ENCODE results near the gene HVCN1.
"Not testable (repeated sequence)": the region's sequence is repeated elsewhere in the genome, so short reads cannot be mapped to it uniquely, and the experiment has no call there.

The HVCN1 gene

DNA sequence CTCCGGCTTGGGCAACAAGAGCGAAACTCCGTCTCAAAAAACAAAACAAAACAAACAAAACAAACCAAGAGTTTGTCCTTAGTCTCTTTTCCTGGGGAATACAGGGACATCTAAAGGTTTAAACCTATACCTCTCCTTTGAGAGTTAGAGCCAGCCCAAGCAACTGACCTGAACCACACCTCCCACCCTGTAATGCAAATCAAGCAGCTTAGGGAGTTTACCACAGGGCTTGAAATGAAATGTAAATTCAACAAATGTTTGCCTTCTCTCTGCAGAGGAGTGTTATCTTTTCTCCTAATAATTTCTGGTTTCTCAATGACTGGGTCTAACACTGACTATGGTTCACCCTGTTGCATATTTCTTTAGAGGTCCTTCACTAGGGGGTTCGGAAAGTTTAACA, 37.1 kb upstream of the HVCN1 start:
- H3K36me3 ChIP-seq (ENCODE audit: control insufficient read depth in 1 of 2, insufficient read depth in 2 of 2, low read length in 2 of 2), result peaks cover 60 to 93% of the 10 kb centered on the region in 2 donors
- no peak overlapping the region for H3K27ac ChIP-seq (ENCODE audit: low read depth, low read length)
- no peaks in the 10 kb centered on the region for H3K27me3 ChIP-seq (ENCODE audit: control insufficient read depth in 1 of 2, insufficient read depth in 2 of 2, low read length in 2 of 2)

DNA sequence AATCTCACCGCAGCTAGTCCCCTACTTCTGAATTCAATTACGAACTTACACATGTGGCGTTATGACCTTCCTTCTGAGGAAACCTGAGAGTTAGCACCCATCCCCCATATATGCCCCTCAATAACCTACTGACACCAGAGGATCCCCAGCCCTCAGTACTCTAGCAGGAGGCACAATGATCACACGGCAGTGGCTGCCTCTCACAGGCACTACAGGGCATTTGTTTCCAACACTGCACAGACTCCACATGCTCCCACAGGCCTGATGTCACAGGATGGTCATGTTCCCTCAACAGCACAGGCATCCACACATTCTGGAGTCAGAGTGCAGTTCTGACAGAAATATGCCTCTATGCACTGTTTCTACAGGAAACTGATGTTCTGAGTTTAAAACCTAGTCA, 36.4 kb upstream of the HVCN1 start:
- Histone ChIP-seq H3K9ac (ENCODE audit: low read depth in 1 of 2, low read length in 2 of 2) (no peak overlapping the region), H3K27ac (ENCODE audit: low read depth, low read length) (no peak overlapping the region), H3K4me1 (ENCODE audit: control insufficient read depth in 1 of 2, insufficient read depth in 2 of 2, low read length in 2 of 2) (peaks cover 0 to 4% of the 10 kb centered on the region in 2 donors), H3K27me3 (ENCODE audit: control insufficient read depth in 1 of 2, insufficient read depth in 2 of 2, low read length in 2 of 2) (no peaks in the 10 kb centered on the region), H3K36me3 (ENCODE audit: control insufficient read depth in 1 of 2, insufficient read depth in 2 of 2, low read length in 2 of 2) (peaks cover 63 to 94% of the 10 kb centered on the region in 2 donors), H3K4me3 (ENCODE audit: low read depth in 1 of 2, low read length in 2 of 2) (no peak overlapping the region), H3K9me3 (ENCODE audit: control insufficient read depth in 1 of 2, low read length in 2 of 2) (no peaks in the 10 kb centered on the region)

More for the DNA sequence above, 37.1 kb upstream of the HVCN1 start:
- no peaks in the 10 kb centered on the region for H3K9me3 ChIP-seq (ENCODE audit: control insufficient read depth in 1 of 2, low read length in 2 of 2)
- no peak overlapping the region for H3K9ac ChIP-seq (ENCODE audit: low read depth in 1 of 2, low read length in 2 of 2)
- peaks cover 0 to 4% of the 10 kb centered on the region in 2 donors for H3K4me1 ChIP-seq (ENCODE audit: control insufficient read depth in 1 of 2, insufficient read depth in 2 of 2, low read length in 2 of 2)
- no peak overlapping the region for H3K4me3 ChIP-seq (ENCODE audit: low read depth in 1 of 2, low read length in 2 of 2)

DNA sequence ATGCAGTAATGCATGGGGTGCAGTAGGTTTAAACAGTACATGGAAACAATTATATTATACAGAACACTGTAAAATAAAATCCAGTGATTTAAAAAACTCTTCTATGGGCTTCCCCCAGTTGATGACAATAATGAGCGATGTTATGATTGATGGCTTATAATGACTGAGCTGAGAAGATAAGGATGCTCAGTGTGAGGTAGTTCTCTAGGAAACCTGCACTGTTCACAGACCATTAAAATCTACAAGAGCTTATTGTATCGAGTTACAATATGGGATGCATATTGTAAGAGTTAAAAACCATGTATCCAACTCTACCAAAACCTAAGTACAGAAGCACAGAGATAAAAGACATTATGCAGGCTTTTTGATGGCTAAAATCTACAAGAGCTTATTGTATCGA, 34.0 kb upstream of the HVCN1 start:
- not testable (repeated sequence) for H3K9me3 ChIP-seq (ENCODE audit: control insufficient read depth in 1 of 2, low read length in 2 of 2); H3K9ac ChIP-seq (ENCODE audit: low read depth in 1 of 2, low read length in 2 of 2)
- peaks cover 69 to 98% of the 10 kb centered on the region in 2 donors for H3K36me3 ChIP-seq (ENCODE audit: control insufficient read depth in 1 of 2, insufficient read depth in 2 of 2, low read length in 2 of 2)

DNA sequence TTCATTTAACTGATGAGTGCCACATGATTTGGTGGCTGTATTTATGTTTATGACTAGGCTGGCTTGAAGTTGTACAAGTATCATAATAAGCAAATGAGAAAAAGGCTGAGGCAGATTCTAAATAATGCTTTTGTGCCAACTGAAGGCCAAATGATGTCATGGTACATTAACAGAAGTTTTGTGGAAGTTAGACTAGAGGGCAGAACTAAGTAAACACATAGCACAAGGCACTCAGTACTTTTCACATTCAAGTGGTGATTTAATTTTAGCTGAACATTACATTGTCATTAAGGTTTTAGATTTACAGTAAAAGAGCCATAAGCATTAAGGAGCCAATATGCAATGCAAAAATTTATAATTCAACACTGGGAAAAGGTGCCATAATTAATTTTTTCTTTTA, 32.7 kb upstream of the HVCN1 start:
- no peak overlapping the region for H3K27ac ChIP-seq (ENCODE audit: low read depth, low read length)
- H3K4me3 ChIP-seq (ENCODE audit: low read depth in 1 of 2, low read length in 2 of 2), result no peak overlapping the region
- no peaks in the 10 kb centered on the region for H3K4me1 ChIP-seq (ENCODE audit: control insufficient read depth in 1 of 2, insufficient read depth in 2 of 2, low read length in 2 of 2)
- H3K9ac ChIP-seq (ENCODE audit: low read depth in 1 of 2, low read length in 2 of 2), result no peak overlapping the region
- no peaks in the 10 kb centered on the region for H3K9me3 ChIP-seq (ENCODE audit: control insufficient read depth in 1 of 2, low read length in 2 of 2)
- H3K36me3 ChIP-seq (ENCODE audit: control insufficient read depth in 1 of 2, insufficient read depth in 2 of 2, low read length in 2 of 2), result peaks cover 61 to 97% of the 10 kb centered on the region in 2 donors
- H3K27me3 ChIP-seq (ENCODE audit: control insufficient read depth in 1 of 2, insufficient read depth in 2 of 2, low read length in 2 of 2), result no peaks in the 10 kb centered on the region

More for the DNA sequence above, 34.0 kb upstream of the HVCN1 start:
- H3K27ac ChIP-seq (ENCODE audit: low read depth, low read length); H3K27me3 ChIP-seq (ENCODE audit: control insufficient read depth in 1 of 2, insufficient read depth in 2 of 2, low read length in 2 of 2); H3K4me3 ChIP-seq (ENCODE audit: low read depth in 1 of 2, low read length in 2 of 2); H3K4me1 ChIP-seq (ENCODE audit: control insufficient read depth in 1 of 2, insufficient read depth in 2 of 2, low read length in 2 of 2): not testable (repeated sequence)

DNA sequence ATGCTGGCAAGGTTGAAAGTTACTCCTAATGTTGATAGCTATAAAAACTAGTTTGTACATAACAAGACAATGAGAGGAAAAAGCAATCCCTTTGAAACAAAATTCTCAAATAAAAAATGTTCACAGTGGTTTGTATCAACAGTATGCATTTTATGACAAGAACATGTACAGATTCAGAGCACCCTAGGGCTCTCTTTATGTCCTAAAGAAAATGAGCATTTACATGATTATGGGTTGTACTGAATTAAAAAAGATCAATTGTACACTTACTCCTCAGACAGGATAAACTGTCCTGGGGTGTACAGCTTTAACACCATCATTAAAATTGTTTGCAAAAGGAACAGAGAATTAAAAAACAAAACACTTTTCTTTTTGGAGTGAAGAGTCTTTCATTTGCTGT, 31.6 kb upstream of the HVCN1 start:
- no peak overlapping the region for H3K9ac ChIP-seq (ENCODE audit: low read depth in 1 of 2, low read length in 2 of 2)
- H3K36me3 ChIP-seq (ENCODE audit: control insufficient read depth in 1 of 2, insufficient read depth in 2 of 2, low read length in 2 of 2), result peaks cover 55 to 89% of the 10 kb centered on the region in 2 donors
- H3K27ac ChIP-seq (ENCODE audit: low read depth, low read length), result no peak overlapping the region
- H3K9me3 ChIP-seq (ENCODE audit: control insufficient read depth in 1 of 2, low read length in 2 of 2), result no peaks in the 10 kb centered on the region
- no peaks in the 10 kb centered on the region for H3K4me1 ChIP-seq (ENCODE audit: control insufficient read depth in 1 of 2, insufficient read depth in 2 of 2, low read length in 2 of 2)
- H3K27me3 ChIP-seq (ENCODE audit: control insufficient read depth in 1 of 2, insufficient read depth in 2 of 2, low read length in 2 of 2), result no peaks in the 10 kb centered on the region
- H3K4me3 ChIP-seq (ENCODE audit: low read depth in 1 of 2, low read length in 2 of 2), result no peak overlapping the region

DNA sequence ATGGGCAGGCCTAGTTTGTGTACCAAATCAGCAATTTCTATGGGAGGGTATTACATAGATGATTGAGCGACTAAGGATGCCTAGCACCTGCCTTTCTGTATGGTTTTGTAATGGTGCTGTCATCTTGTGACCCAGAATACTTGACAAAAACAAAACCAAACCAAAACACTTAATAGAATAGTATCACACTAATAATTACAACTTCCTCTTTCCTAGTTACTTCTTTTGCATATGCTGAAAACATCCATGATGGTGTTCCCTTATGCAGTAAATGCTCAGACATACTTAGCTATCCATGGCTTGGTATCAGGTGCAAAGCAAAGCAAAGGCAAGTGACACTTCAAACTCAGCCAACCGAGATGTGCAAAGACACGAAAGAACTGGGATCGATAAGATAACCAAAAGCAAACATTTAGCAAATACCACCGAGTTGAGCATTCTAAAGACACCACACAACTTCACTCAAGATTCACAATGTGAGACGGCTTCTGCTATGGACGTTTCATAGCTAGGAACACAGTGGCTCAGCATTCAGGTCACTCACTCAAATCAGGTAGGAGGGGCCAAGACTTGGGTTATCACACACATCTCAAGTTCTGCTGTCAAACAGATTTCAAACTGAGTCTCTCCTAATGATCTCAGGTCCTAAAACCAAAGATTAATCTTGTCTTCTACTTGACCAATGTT, 29.4 kb upstream of the HVCN1 start:
- no peak overlapping the region for H3K4me3 ChIP-seq (ENCODE audit: low read depth in 1 of 2, low read length in 2 of 2)
- H3K27me3 ChIP-seq (ENCODE audit: control insufficient read depth in 1 of 2, insufficient read depth in 2 of 2, low read length in 2 of 2), result no peaks in the 10 kb centered on the region
- H3K9ac ChIP-seq (ENCODE audit: low read depth in 1 of 2, low read length in 2 of 2), result no peak overlapping the region
- no peaks in the 10 kb centered on the region for H3K9me3 ChIP-seq (ENCODE audit: control insufficient read depth in 1 of 2, low read length in 2 of 2)
- peaks cover 48 to 67% of the 10 kb centered on the region in 2 donors for H3K36me3 ChIP-seq (ENCODE audit: control insufficient read depth in 1 of 2, insufficient read depth in 2 of 2, low read length in 2 of 2)
- H3K4me1 ChIP-seq (ENCODE audit: control insufficient read depth in 1 of 2, insufficient read depth in 2 of 2, low read length in 2 of 2), result no peaks in the 10 kb centered on the region
- H3K27ac ChIP-seq (ENCODE audit: low read depth, low read length), result no peak overlapping the region

DNA sequence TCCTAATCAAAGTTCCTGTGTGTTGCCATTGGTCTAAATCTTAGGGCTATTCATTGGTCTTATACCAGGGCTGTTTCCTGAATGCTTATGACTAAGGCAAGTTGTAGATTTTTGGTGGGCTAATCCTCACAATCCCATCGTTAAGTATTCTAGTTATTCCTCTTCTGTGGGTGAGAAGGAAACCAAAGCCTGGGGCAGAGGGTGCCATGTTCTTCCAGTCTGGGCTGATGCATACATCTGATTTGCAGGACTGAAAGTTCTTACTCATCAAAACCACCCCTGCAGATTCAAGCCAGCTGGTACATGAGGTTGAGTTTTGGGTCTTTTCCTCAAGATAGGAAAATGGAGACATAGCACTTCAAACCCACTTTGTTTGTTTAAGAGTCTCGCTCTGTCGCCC, 28.1 kb upstream of the HVCN1 start:
- peaks cover 42 to 54% of the 10 kb centered on the region in 2 donors for H3K36me3 ChIP-seq (ENCODE audit: control insufficient read depth in 1 of 2, insufficient read depth in 2 of 2, low read length in 2 of 2)
- H3K4me1 ChIP-seq (ENCODE audit: control insufficient read depth in 1 of 2, insufficient read depth in 2 of 2, low read length in 2 of 2), result no peaks in the 10 kb centered on the region
- no peak overlapping the region for H3K27ac ChIP-seq (ENCODE audit: low read depth, low read length)
- H3K9me3 ChIP-seq (ENCODE audit: control insufficient read depth in 1 of 2, low read length in 2 of 2), result no peaks in the 10 kb centered on the region
- H3K4me3 ChIP-seq (ENCODE audit: low read depth in 1 of 2, low read length in 2 of 2), result no peak overlapping the region
- H3K27me3 ChIP-seq (ENCODE audit: control insufficient read depth in 1 of 2, insufficient read depth in 2 of 2, low read length in 2 of 2), result no peaks in the 10 kb centered on the region
- H3K9ac ChIP-seq (ENCODE audit: low read depth in 1 of 2, low read length in 2 of 2), result no peak overlapping the region

DNA sequence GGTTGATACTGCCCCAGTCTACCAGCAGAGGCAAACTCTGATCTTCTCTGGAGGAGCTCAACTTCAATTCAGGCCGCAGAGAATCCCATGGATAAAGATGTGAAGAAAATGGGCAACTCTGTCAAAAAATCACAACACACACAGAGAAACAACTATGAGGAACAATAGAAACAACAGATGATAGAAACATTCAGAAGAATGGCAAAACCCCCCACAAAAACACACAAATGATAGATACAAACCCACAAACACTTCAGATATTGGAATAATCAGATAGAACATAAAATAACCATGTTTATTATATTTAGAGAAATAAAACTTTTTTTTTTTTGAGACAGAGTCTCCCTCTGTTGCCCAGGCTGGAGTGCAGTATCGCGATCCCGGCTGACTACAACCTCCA, 20.0 kb upstream of the HVCN1 start:
- Histone ChIP-seq H3K36me3 (ENCODE audit: control insufficient read depth in 1 of 2, insufficient read depth in 2 of 2, low read length in 2 of 2) (no peaks in the 10 kb centered on the region), H3K4me3 (ENCODE audit: low read depth in 1 of 2, low read length in 2 of 2) (no peak overlapping the region), H3K4me1 (ENCODE audit: control insufficient read depth in 1 of 2, insufficient read depth in 2 of 2, low read length in 2 of 2) (no peaks in the 10 kb centered on the region), H3K9me3 (ENCODE audit: control insufficient read depth in 1 of 2, low read length in 2 of 2) (no peaks in the 10 kb centered on the region), H3K27me3 (ENCODE audit: control insufficient read depth in 1 of 2, insufficient read depth in 2 of 2, low read length in 2 of 2) (no peaks in the 10 kb centered on the region), H3K27ac (ENCODE audit: low read depth, low read length) (no peak overlapping the region), H3K9ac (ENCODE audit: low read depth in 1 of 2, low read length in 2 of 2) (no peak overlapping the region)

DNA sequence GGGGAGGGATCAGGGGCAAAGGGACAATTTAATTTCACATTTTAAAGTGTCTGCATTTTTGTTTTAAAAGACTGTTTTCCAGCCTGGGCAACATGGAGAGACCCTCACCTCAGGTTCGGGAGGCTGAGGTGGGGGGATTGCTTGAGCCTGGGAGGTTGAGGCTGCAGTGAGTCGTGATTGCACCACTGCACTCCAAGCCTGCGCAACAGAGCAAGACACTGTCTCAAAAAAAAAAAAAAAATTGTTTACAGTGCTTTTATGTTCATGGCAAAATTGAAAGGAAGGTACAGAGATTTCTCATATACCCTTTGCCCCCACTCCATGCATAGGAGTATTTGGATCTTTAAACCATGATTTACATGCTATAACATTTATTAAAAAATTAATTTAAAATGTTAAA, 16.4 kb upstream of the HVCN1 start:
- Histone ChIP-seq H3K27me3 (ENCODE audit: control insufficient read depth in 1 of 2, insufficient read depth in 2 of 2, low read length in 2 of 2) (no peaks in the 10 kb centered on the region), H3K4me3 (ENCODE audit: low read depth in 1 of 2, low read length in 2 of 2) (no peak overlapping the region), H3K9me3 (ENCODE audit: control insufficient read depth in 1 of 2, low read length in 2 of 2) (no peaks in the 10 kb centered on the region), H3K4me1 (ENCODE audit: control insufficient read depth in 1 of 2, insufficient read depth in 2 of 2, low read length in 2 of 2) (no peaks in the 10 kb centered on the region), H3K9ac (ENCODE audit: low read depth in 1 of 2, low read length in 2 of 2) (no peak overlapping the region), H3K27ac (ENCODE audit: low read depth, low read length) (no peak overlapping the region), H3K36me3 (ENCODE audit: control insufficient read depth in 1 of 2, insufficient read depth in 2 of 2, low read length in 2 of 2) (no peaks in the 10 kb centered on the region)

DNA sequence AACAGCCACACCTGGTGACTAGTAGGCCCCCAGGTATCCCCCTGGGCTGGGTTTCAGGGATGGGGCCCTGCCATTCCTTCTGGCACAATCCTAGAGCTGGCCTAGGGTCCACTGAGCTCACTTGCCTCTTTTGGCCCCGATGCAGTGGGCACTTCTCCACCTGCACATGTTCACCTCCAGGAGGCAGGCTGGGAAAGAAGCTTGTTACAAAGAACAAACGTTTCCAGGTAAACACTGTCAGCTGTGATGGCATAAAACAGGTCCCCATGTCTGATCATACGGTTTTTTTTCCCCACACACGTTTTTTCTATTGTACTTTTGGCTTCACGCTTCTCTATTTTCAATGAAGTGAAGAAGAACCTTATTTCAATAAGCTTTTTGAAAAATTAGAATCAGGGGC, 15.8 kb upstream of the HVCN1 start:
- Histone ChIP-seq H3K9me3 (ENCODE audit: control insufficient read depth in 1 of 2, low read length in 2 of 2) (no peaks in the 10 kb centered on the region), H3K9ac (ENCODE audit: low read depth in 1 of 2, low read length in 2 of 2) (no peak overlapping the region), H3K27ac (ENCODE audit: low read depth, low read length) (no peak overlapping the region), H3K4me3 (ENCODE audit: low read depth in 1 of 2, low read length in 2 of 2) (no peak overlapping the region), H3K4me1 (ENCODE audit: control insufficient read depth in 1 of 2, insufficient read depth in 2 of 2, low read length in 2 of 2) (peaks cover 0 to 1% of the 10 kb centered on the region in 2 donors), H3K27me3 (ENCODE audit: control insufficient read depth in 1 of 2, insufficient read depth in 2 of 2, low read length in 2 of 2) (no peaks in the 10 kb centered on the region), H3K36me3 (ENCODE audit: control insufficient read depth in 1 of 2, insufficient read depth in 2 of 2, low read length in 2 of 2) (no peaks in the 10 kb centered on the region)

Data from duodenal mucosa (tissue), 2 donors.